ENCODE data around the gene CHST11.

CHST11 gene

GRCh38 chr12:104502638-104503037 is 45.9 kb downstream of the CHST11 start:
- H3K4me3 ChIP-seq (ENCODE audit: low read depth, low read length) = no peak overlapping the region
- TF ChIP-seq CTCF (IDR thresholded peaks at IDR 0.05; ENCODE audit: low read depth, low read length) = no peak

- H3K4me3 ChIP-seq (ENCODE audit: low read depth, low read length) = no peak overlapping the region
- TF ChIP-seq CTCF (IDR thresholded peaks at IDR 0.05; ENCODE audit: low read depth, low read length) = no peak
Observed at GRCh38 chr12:104503191-104503590, 46.4 kb downstream of the CHST11 start.

GRCh38 chr12:104504146-104504545 is 47.4 kb downstream of the CHST11 start:
- TF ChIP-seq CTCF (IDR thresholded peaks at IDR 0.05; ENCODE audit: low read depth, low read length) = no peak

GRCh38 chr12:104505095-104505818 is 48.5 kb downstream of the CHST11 start:
- no peak for TF ChIP-seq CTCF (IDR thresholded peaks at IDR 0.05; ENCODE audit: low read depth, low read length)
- no peak overlapping the region for H3K4me3 ChIP-seq (ENCODE audit: low read depth, low read length)

More at GRCh38 chr12:104504146-104504545, 47.4 kb downstream of the CHST11 start:
- H3K4me3 ChIP-seq (ENCODE audit: low read depth, low read length) = no peak overlapping the region

- TF ChIP-seq CTCF (IDR thresholded peaks at IDR 0.05; ENCODE audit: low read depth, low read length) = no peak
- H3K4me3 ChIP-seq (ENCODE audit: low read depth, low read length) = no peak overlapping the region
Observed at GRCh38 chr12:104506676-104507401, 50.1 kb downstream of the CHST11 start.

GRCh38 chr12:104507672-104508071 is 50.9 kb downstream of the CHST11 start:
- H3K4me3 ChIP-seq (ENCODE audit: low read depth, low read length) = no peak overlapping the region
- no peak for TF ChIP-seq CTCF (IDR thresholded peaks at IDR 0.05; ENCODE audit: low read depth, low read length)
